Lung (tissue), 12 donors: ENCODE measurements around the gene HEXD. TPM values are rescaled to one million over a fixed set of nuclear protein-coding genes. Genes with fewer than 3 reads are reported as not detected.

Experiments
- ATAC-seq: fragments of 200-7000 bp; cut with Tn5 transposase; one replicate; pipeline ENCODE4 v1.9.1; 2020; ENCODE audit warnings: moderate number of reproducible peaks; ENCODE audit not compliant: insufficient read depth, low FRiP score
- DNase-seq, 3 donors: peaks; one replicate each; pipeline ENCODE4 v3.0.0-alpha.2; 2013 to 2017
- H3K27ac ChIP-seq, 2 donors: one replicate each; pipeline ENCODE4 v1.5.1; 2013; ENCODE audit warnings: mild to moderate bottlenecking in 2 of 2, moderate library complexity in 2 of 2, control low read depth in 1 of 2, inconsistent platforms in 1 of 2, low read depth in 1 of 2, low read length in 1 of 2
- H3K27me3 ChIP-seq, 3 donors: one replicate each; pipeline ENCODE4 v1.5.1; 2013; ENCODE audit warnings: low read length in 2 of 3; ENCODE audit not compliant: control insufficient read depth in 3 of 3, insufficient read depth in 3 of 3
- H3K36me3 ChIP-seq, 4 donors: one replicate each; pipeline ENCODE4 v1.5.1; 2013; ENCODE audit warnings: low read length in 4 of 4, mild to moderate bottlenecking in 1 of 4, moderate library complexity in 1 of 4; ENCODE audit not compliant: control insufficient read depth in 4 of 4, insufficient read depth in 4 of 4
- H3K4me1 ChIP-seq, 5 donors: one replicate each; pipeline ENCODE4 v1.5.1; 2013; ENCODE audit warnings: low read length in 5 of 5, mild to moderate bottlenecking in 2 of 5, moderate library complexity in 1 of 5; ENCODE audit not compliant: control insufficient read depth in 5 of 5, insufficient read depth in 5 of 5
- H3K4me3 ChIP-seq: one replicate; pipeline ENCODE4 v1.5.1; 2013; ENCODE audit warnings: mild to moderate bottlenecking, control low read depth, moderate library complexity
- H3K9ac ChIP-seq, 2 donors: one replicate each; pipeline ENCODE4 v1.5.1; 2013; ENCODE audit warnings: low read length in 2 of 2, control low read depth in 1 of 2; ENCODE audit not compliant: insufficient read depth in 1 of 2
- H3K9me3 ChIP-seq, 4 donors: one replicate each; pipeline ENCODE4 v1.5.1; 2013; ENCODE audit warnings: low read length in 3 of 4, mild to moderate bottlenecking in 1 of 4, moderate library complexity in 1 of 4; ENCODE audit not compliant: control insufficient read depth in 4 of 4, insufficient read depth in 3 of 4
- WGBS, 2 donors: extraction: QIAGEN DNeasy Blood & Tissue Kit; methylation state at CpG; one replicate each; pipeline ENCODE4 v1.1.7; 2013; 5-methylcytosine and 5-hydroxymethylcytosine counted together
- polyA plus RNA-seq, 2 donors: library from polyadenylated mRNA; stranded (reverse); fragments of 200-250 nt; gene quantifications; one replicate each; pipeline ENCODE4 v1.2.1, GENCODE V29; 2013
- total RNA-seq, 2 donors: library from RNA; depleted of rRNA in 1 of 2; stranded (reverse); fragments of >200 nt in 1 of 2; gene quantifications; one replicate each; pipeline ENCODE4 v1.2.1, GENCODE V29; 2014 to 2021
- TF ChIP-seq, protein P1 (sequence below): IDR thresholded peaks from 2 replicates; pipeline ENCODE4 v1.5.1; 2012; ENCODE audit warnings: mild to moderate bottlenecking; ENCODE audit errors: control extremely low read depth, extremely low read depth
- donor health status: control.
- donor health status: control.
- donor health status: Bipolar disorder and iron deficiency.
- donor health status: healthy.
- donor health status: DM: yes; HTN: yes; CAD: no.

The HEXD gene
- total and polyA plus RNA-seq, 4 donors = 28.4 to 57.3 (median 37.4) TPM

DNA sequence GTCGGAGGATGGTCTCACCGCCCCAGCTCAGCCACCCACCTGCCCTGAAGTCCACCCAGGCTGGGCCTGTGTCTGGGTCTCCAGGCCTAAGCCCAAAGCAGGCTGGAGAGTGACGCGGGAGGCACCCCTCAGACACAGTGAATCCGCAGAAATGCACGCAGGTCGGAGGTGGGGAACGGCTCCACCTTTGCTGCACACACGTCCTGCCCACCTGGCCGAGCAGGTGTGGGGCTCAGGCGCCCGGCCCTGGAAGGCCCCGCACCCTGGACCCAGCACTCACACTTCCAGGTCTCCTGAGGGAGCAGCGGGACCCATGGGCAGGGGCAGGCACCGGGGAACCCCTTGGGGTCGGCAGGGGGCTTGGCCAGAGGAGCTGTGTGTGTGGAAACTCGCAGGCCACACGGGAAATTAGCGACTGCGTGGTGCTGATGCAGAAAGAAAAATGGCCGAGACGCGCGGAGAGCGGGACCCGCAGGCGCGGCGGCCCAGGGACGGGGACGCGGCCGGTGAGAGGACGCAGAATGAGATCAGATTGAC is 21.8 kb downstream of the HEXD start:
- DNase-seq (no peak), ATAC-seq (no peak)
- 94% methylated on average over 34 of the region's 34 CpGs for WGBS, 2 donors
- H3K4me1 ChIP-seq = peaks cover 0 to 1% (median 0%) of the 10 kb centered on the region in 5 donors
- no peak overlapping the region for H3K27ac ChIP-seq
- H3K36me3 ChIP-seq = peaks cover 0 to 60% (median 10%) of the 10 kb centered on the region in 4 donors
- no peaks in the 10 kb centered on the region for H3K27me3 ChIP-seq
- TF ChIP-seq, protein P1, sequence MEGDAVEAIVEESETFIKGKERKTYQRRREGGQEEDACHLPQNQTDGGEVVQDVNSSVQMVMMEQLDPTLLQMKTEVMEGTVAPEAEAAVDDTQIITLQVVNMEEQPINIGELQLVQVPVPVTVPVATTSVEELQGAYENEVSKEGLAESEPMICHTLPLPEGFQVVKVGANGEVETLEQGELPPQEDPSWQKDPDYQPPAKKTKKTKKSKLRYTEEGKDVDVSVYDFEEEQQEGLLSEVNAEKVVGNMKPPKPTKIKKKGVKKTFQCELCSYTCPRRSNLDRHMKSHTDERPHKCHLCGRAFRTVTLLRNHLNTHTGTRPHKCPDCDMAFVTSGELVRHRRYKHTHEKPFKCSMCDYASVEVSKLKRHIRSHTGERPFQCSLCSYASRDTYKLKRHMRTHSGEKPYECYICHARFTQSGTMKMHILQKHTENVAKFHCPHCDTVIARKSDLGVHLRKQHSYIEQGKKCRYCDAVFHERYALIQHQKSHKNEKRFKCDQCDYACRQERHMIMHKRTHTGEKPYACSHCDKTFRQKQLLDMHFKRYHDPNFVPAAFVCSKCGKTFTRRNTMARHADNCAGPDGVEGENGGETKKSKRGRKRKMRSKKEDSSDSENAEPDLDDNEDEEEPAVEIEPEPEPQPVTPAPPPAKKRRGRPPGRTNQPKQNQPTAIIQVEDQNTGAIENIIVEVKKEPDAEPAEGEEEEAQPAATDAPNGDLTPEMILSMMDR = no peak
- H3K4me3 ChIP-seq = no peak overlapping the region
- H3K9ac ChIP-seq = no peak overlapping the region
- H3K9me3 ChIP-seq = no peaks in the 10 kb centered on the region

DNA sequence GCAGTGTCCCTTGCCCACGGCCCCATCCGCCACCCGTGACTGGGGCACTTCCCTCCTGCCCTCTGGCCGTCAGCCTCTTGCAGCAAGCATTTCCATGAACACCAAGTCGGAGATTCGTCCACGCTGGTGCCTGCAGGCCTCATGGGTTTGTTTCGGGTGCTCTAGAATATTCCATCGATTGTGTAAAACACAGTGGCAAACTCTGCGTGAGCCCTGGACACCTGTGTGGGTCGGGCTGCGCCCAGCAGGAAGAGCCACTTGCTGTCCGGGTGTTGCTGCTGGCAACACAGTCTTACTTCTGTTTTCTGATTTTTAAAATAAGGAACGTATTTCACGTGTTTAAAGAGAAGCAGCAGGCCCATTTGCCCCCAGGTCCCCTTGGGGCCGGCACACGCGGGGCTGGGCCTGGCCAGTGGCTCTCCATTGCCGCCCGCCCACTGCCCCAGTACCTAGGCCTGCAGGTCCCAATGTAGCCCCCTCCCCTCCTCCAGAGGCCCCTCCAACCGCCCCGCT is 22.4 kb downstream of the HEXD start:
- no peak for ATAC-seq
- Histone ChIP-seq H3K27me3 (no peaks in the 10 kb centered on the region), H3K27ac (no peak overlapping the region), H3K36me3 (peaks cover 0 to 60% (median 10%) of the 10 kb centered on the region in 4 donors), H3K9me3 (no peaks in the 10 kb centered on the region), H3K9ac (no peak overlapping the region), H3K4me3 (no peak overlapping the region), H3K4me1 (peaks cover 0 to 8% (median 0%) of the 10 kb centered on the region in 5 donors)
- TF ChIP-seq, protein P1 = no peak
- WGBS, 2 donors = 36 to 66% methylated on average over 22 of the region's 22 CpGs
- DNase-seq = no peak

DNA sequence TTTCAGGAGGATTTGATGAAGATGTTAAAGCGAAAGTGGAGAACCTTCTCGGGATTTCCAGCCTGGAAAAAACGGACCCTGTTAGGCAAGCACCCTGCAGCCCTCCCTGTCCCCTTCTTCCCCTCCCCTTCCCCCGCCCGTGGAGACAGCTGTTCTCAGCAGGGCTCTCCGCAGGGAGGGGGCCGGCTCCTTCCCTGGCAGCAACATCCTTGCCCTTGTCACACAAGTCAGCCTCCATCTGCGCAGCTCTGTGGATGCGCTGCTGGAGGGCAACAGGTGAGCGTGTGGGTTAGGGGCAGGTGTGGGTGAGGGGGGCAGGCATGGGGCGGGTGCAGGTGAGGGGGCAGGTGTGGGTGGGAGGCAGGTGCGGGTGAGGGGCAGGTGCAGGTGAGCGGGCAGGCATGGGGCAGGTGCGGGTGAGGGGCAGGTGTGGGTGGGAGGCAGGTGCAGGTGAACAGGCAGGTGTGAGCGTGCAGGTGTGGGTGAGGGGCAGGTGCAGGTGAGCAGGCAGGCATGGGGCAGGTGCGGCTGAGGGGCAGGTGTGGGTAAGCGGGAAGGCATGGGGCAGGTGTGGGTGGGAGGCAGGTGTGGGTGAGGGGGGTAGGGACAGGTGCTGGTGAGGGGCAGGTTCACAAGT is 23.0 kb downstream of the HEXD start:
- TF ChIP-seq, protein P1 = no peak
- ATAC-seq = no peak
- no peak overlapping the region for H3K4me3 ChIP-seq
- H3K27me3 ChIP-seq = no peaks in the 10 kb centered on the region
- H3K9me3 ChIP-seq = no peaks in the 10 kb centered on the region
- H3K9ac ChIP-seq = no peak overlapping the region
- peaks cover 0 to 12% (median 0%) of the 10 kb centered on the region in 5 donors for H3K4me1 ChIP-seq
- H3K36me3 ChIP-seq = peaks cover 0 to 54% (median 10%) of the 10 kb centered on the region in 4 donors
- no peak overlapping the region for H3K27ac ChIP-seq
- WGBS, 2 donors = 67 to 68% methylated on average over 15 to 17 of the region's 17 CpGs
- peak; percentile 67 to 72 (median 67) for DNase-seq
